Neural progenitor cell (in vitro differentiated cells): ENCODE measurements around the gene ADAMTSL1. TPM values are rescaled to one million over a fixed set of nuclear protein-coding genes. Genes with fewer than 3 reads are reported as not detected.

Source experiments
- DNase-seq: peaks from one replicate; pipeline ENCODE4 v3.0.0-alpha.2; 2016; ENCODE audit warnings: low spot score
- H2AFZ ChIP-seq: fragments of 200-600 bp; sonication (generic); replicated peaks from 2 replicates; pipeline ENCODE4 v1.6.1; 2016; ENCODE audit warnings: antibody characterized with exemption
- H3F3A ChIP-seq: fragments of 200-600 bp; sonication (generic); 2 replicates; pipeline ENCODE4 v1.6.1; 2016; ENCODE audit warnings: antibody characterized with exemption, low read depth
- H3K27ac ChIP-seq: fragments of 200-600 bp; sonication (generic); 2 replicates; pipeline ENCODE4 v1.5.1; 2016; ENCODE audit warnings: mild to moderate bottlenecking
- H3K27me3 ChIP-seq: fragments of 200-600 bp; sonication (generic); 2 replicates; pipeline ENCODE4 v1.6.1; 2016; ENCODE audit warnings: mild to moderate bottlenecking, moderate library complexity
- H3K36me3 ChIP-seq: fragments of 200-600 bp; sonication (generic); 2 replicates; pipeline ENCODE4 v1.5.1; 2016
- H3K4me1 ChIP-seq: fragments of 200-600 bp; sonication (generic); 2 replicates; pipeline ENCODE4 v1.6.1; 2016; ENCODE audit warnings: mixed run types
- H3K4me2 ChIP-seq: fragments of 200-600 bp; sonication (generic); 2 replicates; pipeline ENCODE4 v1.6.1; 2016
- H3K4me3 ChIP-seq: fragments of 200-600 bp; sonication (generic); 2 replicates; pipeline ENCODE4 v1.5.1; 2016
- H3K79me2 ChIP-seq: fragments of 200-600 bp; sonication (generic); 2 replicates; pipeline ENCODE4 v1.6.1; 2016; ENCODE audit warnings: low read depth
- H3K9ac ChIP-seq: fragments of 200-600 bp; sonication (generic); 2 replicates; pipeline ENCODE4 v1.6.1; 2016
- H3K9me3 ChIP-seq: fragments of 200-600 bp; sonication (generic); 2 replicates; pipeline ENCODE4 v1.5.1; 2016; ENCODE audit warnings: low read depth
- H4K20me1 ChIP-seq: fragments of 200-600 bp; sonication (generic); 2 replicates; pipeline ENCODE4 v1.6.1; 2016; ENCODE audit warnings: low read depth
- H3K27ac Mint-ChIP-seq: 3 replicates; pipeline ENCODE4 v1.8.0; 2021; ENCODE audit warnings: mixed read lengths
- H3K27me3 Mint-ChIP-seq: 2 replicates; pipeline ENCODE4 v1.8.0; 2022; ENCODE audit warnings: low read depth, mild to moderate bottlenecking, inconsistent platforms, moderate library complexity, mixed read lengths; ENCODE audit not compliant: insufficient read depth
- H3K36me3 Mint-ChIP-seq: 3 replicates; pipeline ENCODE4 v1.8.0; 2021; ENCODE audit warnings: mixed read lengths
- H3K4me1 Mint-ChIP-seq: 3 replicates; pipeline ENCODE4 v1.8.0; 2021; ENCODE audit warnings: mixed read lengths
- H3K4me3 Mint-ChIP-seq: 3 replicates; pipeline ENCODE4 v1.8.0; 2021; ENCODE audit warnings: mild to moderate bottlenecking, moderate library complexity, mixed read lengths
- H3K9me3 Mint-ChIP-seq: 3 replicates; pipeline ENCODE4 v1.8.0; 2020; ENCODE audit warnings: mixed read lengths
- EZH2 ChIP-seq: fragments of 200-600 bp; sonication (generic); IDR thresholded peaks from 2 replicates; pipeline ENCODE4 v1.6.1; 2017; ENCODE audit warnings: antibody characterized with exemption, mild to moderate bottlenecking, moderate library complexity
- EZH2phosphoT487 ChIP-seq: fragments of 200-600 bp; sonication (generic); IDR thresholded peaks from 2 replicates; pipeline ENCODE4 v1.6.1; 2017; ENCODE audit warnings: antibody characterized with exemption
- total RNA-seq: library from RNA; depleted of rRNA; stranded (reverse); fragments of >200 nt; gene quantifications from 2 replicates; pipeline ENCODE4 v1.2.3, GENCODE V29; 2015; ENCODE audit warnings: low replicate concordance
- TF ChIP-seq, protein P1 (sequence below): fragments of 200-600 bp; sonication (generic); IDR thresholded peaks from 2 replicates; pipeline ENCODE4 v1.5.1; 2017; ENCODE audit warnings: antibody characterized with exemption, mild to moderate bottlenecking

ADAMTSL1 gene
- total RNA-seq, 1 donor from 2014 or later: 0.73 TPM

DNA sequence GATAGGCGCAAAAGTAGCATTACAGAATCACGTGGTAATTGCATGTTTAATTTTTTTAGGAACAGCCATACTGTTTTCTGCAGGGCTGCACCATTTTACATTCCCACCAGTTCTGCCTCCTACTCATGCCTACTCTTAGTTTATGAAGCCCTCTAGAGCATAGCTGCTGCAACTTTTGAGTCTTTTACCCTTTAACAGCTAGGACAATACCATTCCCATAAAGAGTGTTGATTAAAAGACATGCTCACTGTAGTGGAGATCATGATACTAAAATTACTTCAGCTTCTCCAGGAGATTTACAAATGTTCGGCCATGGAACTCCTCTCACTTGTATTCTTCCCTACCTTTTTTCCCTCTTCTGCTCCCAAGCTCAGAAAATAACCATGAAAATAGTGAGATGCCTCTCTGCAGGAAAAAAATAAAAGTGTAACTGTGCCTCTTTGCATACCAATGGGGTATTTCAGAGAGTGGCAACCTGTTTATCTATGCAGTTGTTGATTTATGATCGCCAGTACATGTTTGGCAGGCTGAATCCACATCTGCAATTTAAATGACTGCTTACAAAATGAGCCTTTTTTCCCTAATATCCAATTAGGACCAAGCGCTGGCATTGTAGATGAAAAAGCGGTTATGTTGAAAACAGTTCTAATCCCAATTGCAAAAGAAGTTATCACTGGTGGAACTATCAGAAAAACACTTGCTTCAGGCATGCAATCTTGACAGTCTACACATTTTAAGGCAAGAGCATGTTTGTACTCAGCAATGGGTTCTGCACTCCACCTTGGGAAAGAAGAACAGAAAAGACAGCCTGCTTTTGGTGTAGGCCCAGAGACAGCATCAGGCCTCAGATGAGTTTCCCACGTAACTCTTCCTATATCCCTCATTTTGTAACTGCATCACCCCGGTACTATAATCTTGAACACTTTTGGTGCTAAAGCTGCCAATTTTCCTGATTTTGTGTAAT, 131.1 kb downstream of the ADAMTSL1 start:
- Histone ChIP-seq H4K20me1 (no peaks in the 10 kb centered on the region), H3K4me3 (no peak overlapping the region), H3K9ac (no peak overlapping the region), H3K27me3 (no peaks in the 10 kb centered on the region), H3K4me2 (no peak overlapping the region), H3K9me3 (no peaks in the 10 kb centered on the region), H3K79me2 (no peaks in the 10 kb centered on the region), H2AFZ (peak overlapping the region; percentile 45), H3K27ac (no peak overlapping the region), H3K4me1 (peaks cover 23% of the 10 kb centered on the region), H3K36me3 (no peaks in the 10 kb centered on the region), H3F3A (peaks cover 6% of the 10 kb centered on the region)
- peaks cover 11% of the 10 kb centered on the region for H3K4me1 Mint-ChIP-seq
- no peak overlapping the region for H3K27ac Mint-ChIP-seq
- no peak for DNase-seq
- TF ChIP-seq, protein P1, sequence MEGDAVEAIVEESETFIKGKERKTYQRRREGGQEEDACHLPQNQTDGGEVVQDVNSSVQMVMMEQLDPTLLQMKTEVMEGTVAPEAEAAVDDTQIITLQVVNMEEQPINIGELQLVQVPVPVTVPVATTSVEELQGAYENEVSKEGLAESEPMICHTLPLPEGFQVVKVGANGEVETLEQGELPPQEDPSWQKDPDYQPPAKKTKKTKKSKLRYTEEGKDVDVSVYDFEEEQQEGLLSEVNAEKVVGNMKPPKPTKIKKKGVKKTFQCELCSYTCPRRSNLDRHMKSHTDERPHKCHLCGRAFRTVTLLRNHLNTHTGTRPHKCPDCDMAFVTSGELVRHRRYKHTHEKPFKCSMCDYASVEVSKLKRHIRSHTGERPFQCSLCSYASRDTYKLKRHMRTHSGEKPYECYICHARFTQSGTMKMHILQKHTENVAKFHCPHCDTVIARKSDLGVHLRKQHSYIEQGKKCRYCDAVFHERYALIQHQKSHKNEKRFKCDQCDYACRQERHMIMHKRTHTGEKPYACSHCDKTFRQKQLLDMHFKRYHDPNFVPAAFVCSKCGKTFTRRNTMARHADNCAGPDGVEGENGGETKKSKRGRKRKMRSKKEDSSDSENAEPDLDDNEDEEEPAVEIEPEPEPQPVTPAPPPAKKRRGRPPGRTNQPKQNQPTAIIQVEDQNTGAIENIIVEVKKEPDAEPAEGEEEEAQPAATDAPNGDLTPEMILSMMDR: no peak
- TF ChIP-seq EZH2 (no peak), EZH2phosphoT487 (no peak)
- no peaks in the 10 kb centered on the region for H3K9me3 Mint-ChIP-seq
- no peak overlapping the region for H3K4me3 Mint-ChIP-seq
- H3K36me3 Mint-ChIP-seq: no peaks in the 10 kb centered on the region
- H3K27me3 Mint-ChIP-seq: peaks cover under 1% of the 10 kb centered on the region

DNA sequence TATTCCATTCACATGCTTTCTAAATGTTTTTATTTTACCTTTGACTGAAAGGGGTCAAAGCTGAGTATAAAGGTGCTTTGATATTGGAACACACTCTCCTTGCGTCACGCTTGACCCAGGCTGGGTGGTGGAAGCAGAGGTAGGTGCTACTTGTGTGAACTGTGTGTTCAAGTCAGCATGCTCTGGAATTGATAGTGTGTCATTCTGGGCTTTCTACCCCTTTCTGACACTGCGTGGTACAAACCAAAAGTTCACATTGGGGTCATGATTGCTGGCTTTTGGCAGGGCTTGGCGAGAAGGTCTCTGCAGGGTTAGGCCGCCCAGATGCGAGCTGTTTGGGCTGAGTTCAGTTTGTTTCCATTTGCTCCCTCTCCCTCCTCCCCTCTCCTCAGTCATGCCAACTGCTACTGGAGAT, 131.8 kb downstream of the ADAMTSL1 start:
- Mint-ChIP-seq H3K27ac (no peak overlapping the region), H3K4me3 (no peak overlapping the region), H3K4me1 (peaks cover 11% of the 10 kb centered on the region), H3K9me3 (no peaks in the 10 kb centered on the region), H3K27me3 (no peaks in the 10 kb centered on the region), H3K36me3 (no peaks in the 10 kb centered on the region)
- Histone ChIP-seq H4K20me1 (no peaks in the 10 kb centered on the region), H3K4me2 (no peak overlapping the region), H3K79me2 (no peaks in the 10 kb centered on the region), H2AFZ (peak overlapping the region; percentile 45), H3K4me1 (peaks cover 23% of the 10 kb centered on the region), H3K27ac (no peak overlapping the region), H3F3A (peaks cover 6% of the 10 kb centered on the region), H3K9me3 (no peaks in the 10 kb centered on the region), H3K4me3 (no peak overlapping the region), H3K9ac (no peak overlapping the region), H3K27me3 (no peaks in the 10 kb centered on the region), H3K36me3 (no peaks in the 10 kb centered on the region)
- no peak for TF ChIP-seq EZH2phosphoT487
- TF ChIP-seq, protein P1: no peak
- no peak for TF ChIP-seq EZH2
- DNase-seq: no peak

DNA sequence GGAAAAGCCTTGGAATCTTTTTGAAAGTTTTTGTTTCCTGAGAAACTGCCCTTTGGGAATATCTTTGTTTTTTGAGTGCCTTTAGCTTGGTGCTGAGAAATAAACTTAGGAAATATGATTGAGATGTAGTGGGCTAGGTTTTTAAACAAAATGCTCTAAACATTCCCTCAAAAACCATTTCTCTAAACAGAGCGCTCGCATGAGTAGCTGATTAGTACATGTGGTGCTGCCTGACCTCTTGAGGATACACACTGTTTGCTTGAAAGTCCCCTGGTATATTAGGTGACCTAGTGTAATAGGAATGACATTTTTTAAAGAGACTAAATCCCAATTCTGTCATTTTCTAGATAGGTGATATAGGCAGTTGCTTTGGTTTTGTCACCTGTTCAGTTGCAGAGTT, 132.3 kb downstream of the ADAMTSL1 start:
- Histone ChIP-seq H3K4me2 (peak overlapping the region; percentile 56), H3K36me3 (no peaks in the 10 kb centered on the region), H2AFZ (peak overlapping the region; percentile 45), H3K27ac (no peak overlapping the region), H3K9me3 (no peaks in the 10 kb centered on the region), H3F3A (peaks cover 6% of the 10 kb centered on the region), H3K4me3 (no peak overlapping the region), H3K79me2 (no peaks in the 10 kb centered on the region), H3K9ac (no peak overlapping the region), H3K27me3 (no peaks in the 10 kb centered on the region), H4K20me1 (no peaks in the 10 kb centered on the region), H3K4me1 (peaks cover 23% of the 10 kb centered on the region)
- Mint-ChIP-seq H3K9me3 (no peaks in the 10 kb centered on the region), H3K27me3 (no peaks in the 10 kb centered on the region), H3K4me1 (peaks cover 11% of the 10 kb centered on the region), H3K27ac (no peak overlapping the region), H3K36me3 (no peaks in the 10 kb centered on the region), H3K4me3 (no peak overlapping the region)
- TF ChIP-seq, protein P1: no peak
- TF ChIP-seq EZH2: no peak
- TF ChIP-seq EZH2phosphoT487: no peak
- DNase-seq: no peak
